Skin epidermis (tissue), 12 donors: ENCODE results near the gene SPTBN5.
A peak's percentile ranks its signal among the peaks of the same experiment; 100 is the strongest.

Source experiments
- H3K27ac ChIP-seq, 21 experiments: fragments of 200-600 bp; sonication (generic) in 11 of 21; one replicate each; pipeline ENCODE4 v1.5.0; 2020; ENCODE audit warnings: mild to moderate bottlenecking in 3 of 21, inconsistent platforms in 2 of 21, moderate library complexity in 2 of 21
- H3K4me3 ChIP-seq, 7 experiments: fragments of 200-600 bp; sonication (generic) in 2 of 7; one replicate each; pipeline ENCODE4 v1.5.0; 2020; ENCODE audit warnings: inconsistent platforms in 2 of 7, mild to moderate bottlenecking in 2 of 7, moderate library complexity in 1 of 7

SPTBN5 gene

DNA sequence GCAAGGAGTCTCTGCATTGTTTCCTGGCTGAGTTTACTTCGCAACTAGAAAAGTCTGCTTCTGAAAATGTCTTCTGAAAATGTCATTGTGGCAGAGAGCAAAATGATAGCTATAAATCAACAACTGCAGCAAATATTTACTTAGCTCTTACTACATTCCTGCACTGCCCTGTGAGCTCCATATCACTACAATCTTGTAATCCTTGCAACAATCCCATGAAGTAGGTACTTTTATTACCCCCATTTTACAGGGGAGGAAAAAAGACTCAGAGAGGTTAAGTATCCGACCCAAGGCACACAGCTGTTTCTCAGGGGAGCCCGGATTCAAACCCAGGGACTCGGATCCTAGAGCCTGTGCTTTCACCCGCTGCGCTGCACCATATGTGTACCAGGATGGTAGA, 34.2 kb upstream of the SPTBN5 start:
- no peak overlapping the region for H3K4me3 ChIP-seq
- H3K27ac ChIP-seq, result peak overlapping the region in 10 of 21 experiments; percentile 4 to 78 (median 38)

DNA sequence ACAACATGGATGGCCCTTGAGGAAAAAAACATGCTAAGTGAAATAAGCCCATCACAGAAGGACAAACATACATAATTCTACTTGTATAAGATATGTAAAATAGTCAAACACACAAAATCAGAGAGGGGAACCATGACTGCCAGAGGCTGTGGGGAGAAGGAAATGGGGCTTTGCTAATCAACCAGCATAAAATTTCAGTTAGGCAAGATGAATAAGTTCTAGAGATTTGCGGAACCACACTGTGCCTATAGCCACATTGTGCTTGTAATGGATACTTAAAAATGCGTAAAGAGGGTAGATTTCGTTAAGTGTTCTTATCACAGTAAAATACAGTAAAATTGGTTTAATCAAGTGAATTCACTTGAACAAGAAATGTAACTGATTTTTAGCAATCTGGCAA, 33.7 kb upstream of the SPTBN5 start:
- peak overlapping the region in 5 of 21 experiments; percentile 17 to 78 (median 31) for H3K27ac ChIP-seq
- no peak overlapping the region for H3K4me3 ChIP-seq

DNA sequence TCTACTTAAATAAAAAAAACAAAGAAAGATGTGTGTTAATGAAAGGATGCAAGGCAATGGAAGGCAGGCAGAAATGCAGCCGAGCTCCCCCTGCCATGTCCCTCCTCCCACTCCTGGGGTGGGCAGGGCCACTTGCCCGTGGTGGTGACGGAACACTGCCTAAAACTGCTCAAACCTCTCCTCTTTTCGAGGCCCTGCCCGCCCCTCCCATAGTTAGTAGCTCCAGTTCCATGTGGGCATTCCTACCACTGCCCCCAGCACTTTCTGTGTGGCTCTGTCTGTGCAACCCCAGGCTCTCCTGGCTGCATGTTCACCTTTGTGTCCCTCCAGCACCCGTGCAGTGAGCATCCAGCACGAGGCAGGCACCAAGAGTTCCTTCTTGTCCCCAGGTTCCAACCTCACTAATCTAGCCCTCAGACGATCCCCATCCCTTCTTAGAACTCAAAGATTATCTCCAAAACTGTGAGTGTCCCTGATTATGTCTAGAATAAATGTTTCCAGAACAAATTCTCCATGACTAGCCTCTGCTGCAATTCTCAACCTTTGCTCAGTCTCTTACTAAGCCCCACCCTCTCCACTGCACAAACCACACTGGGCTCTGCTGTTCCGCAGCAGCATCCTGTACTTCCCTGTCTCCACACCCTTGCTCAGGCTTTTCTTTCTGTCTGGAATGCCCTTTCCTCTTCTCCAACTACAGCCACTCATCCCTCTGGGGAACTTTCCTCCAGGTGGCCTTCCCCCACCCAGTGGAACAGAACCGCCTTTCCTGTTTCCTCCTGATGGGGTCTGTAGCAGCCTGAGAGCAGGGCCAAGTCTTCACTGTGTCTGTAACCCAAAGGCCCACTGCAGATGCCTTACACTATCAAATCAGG, 32.6 kb upstream of the SPTBN5 start:
- Histone ChIP-seq H3K27ac (peak overlapping the region in 14 of 21 experiments; percentile 5 to 74 (median 36)), H3K4me3 (no peak overlapping the region)

DNA sequence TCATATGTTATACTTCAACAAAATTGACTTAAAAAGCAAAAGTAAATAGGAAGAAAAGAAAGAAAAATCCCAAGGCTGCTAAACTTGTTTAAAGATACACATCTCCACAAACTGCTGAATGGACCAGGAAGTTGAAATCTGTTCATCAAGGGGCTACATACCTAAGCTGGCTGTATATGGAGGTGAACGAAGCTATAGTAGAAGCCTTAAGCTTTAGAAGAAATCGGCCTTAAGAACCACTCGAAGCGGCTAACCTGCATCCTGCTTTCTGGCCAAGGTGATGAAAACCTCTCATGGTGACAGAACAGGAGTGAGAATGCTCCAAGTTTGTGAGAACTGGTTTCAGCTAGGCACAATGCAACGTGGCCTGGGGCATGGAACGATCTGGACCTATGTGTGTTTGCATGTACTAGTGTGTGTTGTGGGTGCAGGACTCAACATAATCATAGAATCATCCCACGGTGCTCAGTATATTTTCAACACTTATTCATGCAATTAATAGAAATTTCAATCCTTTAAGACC, 31.3 kb upstream of the SPTBN5 start:
- Histone ChIP-seq H3K27ac (peak overlapping the region in 3 of 21 experiments; percentile 23 to 29 (median 29)), H3K4me3 (no peak overlapping the region)

DNA sequence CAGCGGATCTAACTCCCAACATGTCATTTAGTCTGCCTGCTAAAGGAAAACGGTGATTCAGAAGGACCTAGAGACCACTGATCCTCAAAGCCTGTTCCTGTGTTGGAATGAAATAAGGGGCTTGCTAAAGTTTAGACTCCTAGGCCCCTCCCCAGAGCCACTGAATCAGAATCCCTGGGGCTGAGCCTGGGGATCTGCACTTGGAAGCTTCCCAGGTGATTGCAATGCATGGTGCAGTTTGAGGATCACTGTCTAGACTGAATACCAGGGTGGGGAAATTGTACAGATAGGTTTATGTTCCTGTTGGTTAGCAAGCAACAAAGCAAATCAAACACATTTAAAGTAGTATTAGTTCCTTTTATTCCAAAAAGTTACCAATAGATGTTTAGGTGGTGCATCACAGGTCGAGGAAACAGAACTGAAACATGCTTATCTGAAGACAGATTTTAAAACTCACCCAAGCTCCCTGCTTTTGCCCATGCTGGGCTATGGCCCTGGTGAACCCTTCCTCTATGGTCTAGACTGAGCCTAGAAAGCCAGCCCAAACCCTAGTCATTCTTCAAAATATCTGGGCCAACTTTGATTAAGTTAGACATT, 29.6 kb upstream of the SPTBN5 start:
- Histone ChIP-seq H3K27ac (no peak overlapping the region), H3K4me3 (no peak overlapping the region)

DNA sequence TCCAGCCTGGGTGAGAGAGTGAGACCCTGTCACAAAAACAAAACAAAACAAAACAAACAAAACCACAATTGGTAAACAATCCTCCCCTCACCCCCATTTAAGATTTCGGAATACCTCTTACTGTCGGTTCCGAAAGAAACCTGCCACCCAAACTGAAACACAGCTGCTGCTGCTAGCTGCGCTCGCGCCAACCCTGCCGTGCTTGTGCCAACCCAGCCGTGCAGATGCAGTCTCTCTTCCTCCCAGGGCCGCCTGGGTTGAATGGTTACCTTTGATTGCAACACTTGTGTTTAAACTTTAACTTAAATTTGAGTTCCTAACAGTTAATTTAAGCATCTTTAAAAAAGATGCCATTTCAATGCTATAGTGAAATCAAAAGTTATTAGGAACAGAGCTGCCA, 28.5 kb upstream of the SPTBN5 start:
- H3K4me3 ChIP-seq, result no peak overlapping the region
- H3K27ac ChIP-seq, result no peak overlapping the region

DNA sequence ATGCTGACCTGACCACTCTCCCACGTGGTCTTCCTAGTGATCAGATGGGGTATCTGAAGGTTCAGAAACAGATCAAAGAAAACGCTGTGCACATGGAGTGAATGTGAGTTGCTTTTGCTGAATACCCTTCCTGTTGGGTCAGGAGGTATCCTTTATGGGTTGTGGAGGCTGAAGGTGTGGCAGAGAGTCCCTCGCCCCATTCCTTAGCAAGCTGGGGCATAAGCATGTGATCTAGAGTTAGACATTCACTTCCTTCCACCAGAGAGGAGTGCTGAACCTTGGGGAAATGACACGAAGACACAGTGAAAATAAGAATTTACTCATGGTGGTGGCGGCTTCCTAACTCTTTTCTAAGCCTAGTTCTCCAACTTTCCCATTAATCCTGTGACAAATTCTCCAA, 27.8 kb upstream of the SPTBN5 start:
- no peak overlapping the region for H3K27ac ChIP-seq

DNA sequence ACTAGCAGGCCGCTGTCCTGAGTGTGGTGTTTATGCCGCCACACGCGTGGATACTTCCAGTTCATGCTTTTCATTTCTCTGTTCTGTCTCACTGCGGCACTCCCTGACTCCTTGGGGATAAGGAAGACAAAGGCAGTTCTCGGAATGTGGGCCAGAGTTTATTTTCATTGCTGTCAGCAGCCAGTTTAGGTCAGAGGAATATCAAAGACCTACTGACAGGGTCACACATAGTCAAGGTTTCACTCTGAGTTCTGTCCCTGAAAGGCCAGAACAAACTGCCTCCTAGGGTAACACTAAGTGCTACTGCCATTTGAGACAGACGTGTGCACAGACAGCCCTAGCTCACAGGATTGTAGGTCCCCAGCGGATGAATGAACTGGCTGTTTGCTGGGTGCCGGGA, 27.3 kb upstream of the SPTBN5 start:
- no peak overlapping the region for H3K4me3 ChIP-seq
- no peak overlapping the region for H3K27ac ChIP-seq

More for the DNA sequence above, 27.8 kb upstream of the SPTBN5 start:
- H3K4me3 ChIP-seq, result no peak overlapping the region

DNA sequence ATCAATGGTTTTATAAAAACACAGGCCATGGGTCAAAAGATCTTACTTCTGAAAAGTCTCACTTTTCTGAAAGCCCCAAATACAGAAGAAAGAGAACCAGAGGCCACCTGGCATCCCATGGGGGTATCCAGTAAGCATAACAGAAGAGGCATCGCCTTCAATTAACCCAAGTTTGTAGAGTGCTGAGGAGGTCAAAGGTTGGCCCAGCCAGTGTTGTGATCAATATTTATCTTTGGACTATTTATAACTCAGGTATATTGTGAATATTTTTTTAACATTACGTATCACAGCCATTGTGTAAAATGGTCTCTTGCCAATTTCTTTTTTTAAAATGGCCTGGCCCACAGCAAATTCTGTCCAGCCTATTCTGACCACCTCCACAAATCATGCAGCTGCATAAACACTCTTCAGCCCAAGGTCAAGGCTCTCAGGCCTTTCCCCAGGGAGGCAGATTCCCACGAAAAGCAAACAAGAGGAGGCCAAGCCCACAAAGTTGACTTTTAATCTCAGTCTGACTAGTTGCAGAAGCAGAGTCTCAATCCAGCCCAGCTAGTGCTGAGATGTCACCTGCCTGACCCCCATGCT, 26.2 kb upstream of the SPTBN5 start:
- H3K4me3 ChIP-seq, result no peak overlapping the region
- H3K27ac ChIP-seq, result peak overlapping the region in 1 of 21 experiments; percentile 11

DNA sequence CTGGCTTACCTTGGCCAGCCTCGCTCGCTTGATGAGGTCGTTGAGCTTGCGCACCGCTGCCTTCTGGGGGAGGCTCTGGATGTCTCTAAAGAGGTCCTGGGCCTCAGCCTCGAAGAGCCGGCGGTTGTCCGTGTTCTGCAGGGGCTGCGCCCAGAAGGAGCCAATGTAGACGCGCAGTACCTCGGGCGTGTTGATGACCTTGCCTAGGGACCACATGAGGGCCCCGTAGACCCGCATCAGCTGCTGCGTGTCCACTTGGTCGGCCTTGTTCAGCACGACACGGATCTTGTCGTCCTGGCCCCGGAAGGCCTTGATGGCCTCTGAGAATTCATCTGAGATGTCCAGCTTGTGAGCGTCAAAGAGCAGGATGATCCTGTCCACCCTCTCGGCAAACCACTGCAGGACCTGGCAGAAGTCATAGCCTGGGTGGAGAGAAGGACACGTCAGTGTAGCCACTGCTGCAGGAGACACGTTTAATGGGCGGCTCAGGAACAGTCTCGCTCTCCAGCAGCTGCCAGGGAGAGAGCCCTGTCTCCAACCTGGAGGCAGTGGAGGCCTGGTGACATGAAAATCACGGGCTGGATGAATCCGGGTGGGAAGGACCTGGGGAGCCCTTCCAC, 25.5 kb upstream of the SPTBN5 start:
- Histone ChIP-seq H3K4me3 (no peak overlapping the region), H3K27ac (no peak overlapping the region)

DNA sequence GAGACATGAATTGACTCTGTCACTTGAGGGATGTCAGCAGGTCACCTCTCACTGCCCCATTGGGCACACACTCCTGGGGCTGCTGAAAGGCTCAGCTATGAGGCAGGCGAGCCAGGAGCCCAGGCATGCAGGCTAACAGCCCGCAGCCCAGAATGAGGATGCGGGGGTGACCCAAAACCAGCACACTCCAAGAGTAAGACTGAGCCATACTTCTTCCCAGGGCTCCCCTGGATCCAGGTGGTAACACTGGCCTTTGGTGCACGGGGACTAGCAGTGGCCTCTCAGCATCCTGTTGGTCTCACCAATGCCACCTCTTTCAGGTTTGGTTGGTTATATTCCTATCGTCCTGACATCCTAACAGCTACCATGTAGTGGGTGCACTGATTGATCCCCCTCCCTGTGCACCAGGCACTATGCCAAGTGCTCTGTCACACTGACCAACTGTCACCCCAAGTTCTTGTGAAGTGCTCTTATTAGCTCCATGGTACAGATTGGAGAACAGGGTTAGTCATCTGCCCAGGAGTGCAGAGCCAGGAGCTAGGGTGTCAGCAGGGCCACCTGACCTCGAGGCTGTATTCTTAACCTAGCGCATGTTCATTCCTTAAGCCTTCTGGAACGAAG, 24.8 kb upstream of the SPTBN5 start:
- H3K27ac ChIP-seq, result peak overlapping the region in 2 of 21 experiments; percentile 6 to 21
- no peak overlapping the region for H3K4me3 ChIP-seq

DNA sequence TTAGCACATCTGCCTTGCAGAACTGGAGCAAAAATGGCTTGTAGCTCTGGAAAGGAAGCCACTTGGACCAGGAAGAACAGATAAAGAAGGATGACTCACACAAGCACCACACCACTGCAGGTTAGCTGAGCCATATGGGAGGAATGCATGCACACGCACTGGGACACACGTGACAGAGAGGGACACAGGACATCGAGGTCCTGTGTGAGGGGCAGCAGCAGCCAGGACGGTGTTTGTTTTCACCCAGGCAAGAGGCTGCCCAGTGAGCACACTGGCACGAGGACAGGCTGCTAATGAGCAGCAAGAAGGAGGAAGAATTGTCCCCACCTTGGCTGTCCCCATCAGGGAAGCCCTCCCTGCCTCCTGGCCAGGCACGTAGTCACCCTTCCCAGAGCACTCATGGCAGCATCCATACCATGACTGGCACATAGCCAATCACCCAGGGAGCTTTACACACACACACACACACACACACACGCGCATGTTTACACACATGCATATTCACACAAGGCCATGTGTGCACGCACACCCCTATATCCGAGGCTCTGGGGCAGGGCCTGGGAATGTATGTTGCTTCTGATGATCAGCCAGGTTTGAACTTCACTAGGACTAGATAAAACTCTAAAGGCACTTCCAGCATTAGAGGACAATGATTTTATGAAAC, 24.0 kb upstream of the SPTBN5 start:
- H3K4me3 ChIP-seq, result no peak overlapping the region
- H3K27ac ChIP-seq, result peak overlapping the region in 8 of 21 experiments; percentile 6 to 61 (median 33)

DNA sequence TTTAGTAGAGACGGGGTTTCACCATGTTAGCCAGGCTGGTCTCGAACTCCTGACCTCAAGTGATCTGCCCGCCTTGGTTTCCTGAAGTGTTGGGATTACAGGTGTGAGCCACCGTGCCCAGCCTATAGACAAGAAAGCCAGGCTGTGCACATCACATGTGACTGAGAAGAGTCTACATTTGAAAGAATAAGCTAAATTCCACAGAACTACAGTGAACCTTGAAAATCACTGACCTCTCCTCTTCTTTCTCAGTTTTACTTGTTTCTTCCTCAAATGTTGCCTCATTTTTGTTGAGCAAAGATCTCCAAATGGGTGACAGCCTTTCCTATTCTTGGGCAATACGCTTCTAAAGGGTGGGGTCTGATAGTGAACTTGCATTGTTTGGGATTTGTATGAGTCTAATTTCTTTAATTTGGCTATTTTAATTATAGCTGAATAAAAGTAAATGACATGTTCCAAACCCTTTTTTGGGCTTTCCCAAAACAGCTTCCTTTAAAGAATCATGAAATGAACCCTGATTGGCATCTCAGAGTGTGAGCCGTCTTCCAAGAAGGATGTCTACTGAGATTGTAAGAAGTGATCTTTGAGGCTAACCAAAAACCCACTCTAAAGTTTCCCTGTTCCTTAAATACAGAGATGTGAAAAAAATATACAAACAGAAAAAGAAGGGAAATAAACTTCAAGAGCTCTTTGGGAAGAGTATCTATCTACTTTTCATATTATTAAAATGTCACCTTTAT, 21.6 kb upstream of the SPTBN5 start:
- H3K27ac ChIP-seq, result peak overlapping the region in 3 of 21 experiments; percentile 3 to 31 (median 9)
- H3K4me3 ChIP-seq, result no peak overlapping the region

DNA sequence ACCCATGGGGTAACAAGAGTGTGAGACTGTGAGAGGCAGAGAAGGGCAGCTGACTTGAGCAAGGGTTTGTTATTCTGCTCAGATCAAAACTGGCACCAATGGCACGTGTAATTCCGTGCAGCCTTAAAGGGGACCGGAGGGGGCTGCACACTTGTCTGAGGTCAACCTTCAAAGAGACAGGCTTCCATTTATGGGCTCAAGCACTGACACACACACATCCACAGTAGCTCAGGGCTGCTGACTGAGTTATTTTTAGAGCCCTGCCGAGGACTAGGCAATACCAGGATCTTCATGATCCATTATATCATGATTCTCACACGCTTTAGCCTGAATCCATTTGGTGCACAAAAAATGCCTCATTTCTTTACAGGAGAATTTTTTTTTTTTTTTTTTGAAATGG, 20.6 kb upstream of the SPTBN5 start:
- H3K27ac ChIP-seq, result no peak overlapping the region

DNA sequence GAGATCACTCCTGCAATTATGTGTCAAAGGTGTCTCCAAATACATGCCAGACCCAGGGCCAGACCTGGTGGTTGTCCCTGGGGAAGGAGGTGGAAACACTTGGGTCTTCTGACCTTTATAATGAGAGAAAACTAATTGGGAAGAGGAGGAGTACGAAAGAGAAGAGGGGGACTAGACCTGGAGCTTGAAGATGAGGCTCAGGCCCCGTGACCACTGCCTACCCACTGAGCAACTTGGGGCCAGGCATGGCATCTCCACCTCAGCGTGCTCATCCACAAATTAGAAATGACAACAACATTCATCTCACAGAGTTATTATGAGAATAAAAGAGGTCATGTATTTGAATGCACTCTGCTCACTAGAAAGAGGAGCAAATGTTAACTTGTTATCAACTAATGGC, 19.4 kb upstream of the SPTBN5 start:
- no peak overlapping the region for H3K27ac ChIP-seq
- H3K4me3 ChIP-seq, result no peak overlapping the region

More for the DNA sequence above, 20.6 kb upstream of the SPTBN5 start:
- no peak overlapping the region for H3K4me3 ChIP-seq

DNA sequence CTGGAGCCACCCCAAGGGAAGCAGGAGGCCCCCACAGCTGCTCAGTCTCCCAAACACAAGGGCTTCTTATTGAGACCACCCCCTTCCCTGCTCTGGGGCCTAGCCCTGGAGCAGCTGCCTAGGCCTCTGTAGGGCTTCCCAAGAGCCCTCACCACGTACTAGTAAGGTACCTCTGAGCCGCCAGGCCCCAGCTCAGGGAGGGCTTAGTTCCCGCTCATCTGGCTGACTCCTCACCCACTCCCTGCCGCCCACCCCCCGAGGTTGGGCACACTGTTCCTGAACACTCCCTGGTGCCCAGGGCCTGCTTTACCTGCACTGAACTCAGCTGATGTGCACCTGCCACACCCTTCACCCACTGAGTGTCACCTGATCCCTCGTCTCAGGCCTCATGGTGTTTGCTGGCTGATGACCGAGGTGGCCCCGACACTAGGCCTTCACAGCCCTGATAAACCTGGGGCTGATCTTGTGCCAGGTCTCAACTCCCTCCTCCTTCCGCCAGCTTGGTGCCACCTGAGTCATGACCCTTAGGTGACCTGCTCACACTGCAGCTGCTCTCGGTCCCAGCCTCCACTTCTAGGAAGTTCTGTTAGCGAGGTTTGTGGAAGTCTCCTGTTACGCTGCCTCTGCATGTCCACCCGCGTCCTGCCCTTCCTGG, 18.0 kb upstream of the SPTBN5 start:
- Histone ChIP-seq H3K4me3 (no peak overlapping the region), H3K27ac (peak overlapping the region in 1 of 21 experiments; percentile 27)

DNA sequence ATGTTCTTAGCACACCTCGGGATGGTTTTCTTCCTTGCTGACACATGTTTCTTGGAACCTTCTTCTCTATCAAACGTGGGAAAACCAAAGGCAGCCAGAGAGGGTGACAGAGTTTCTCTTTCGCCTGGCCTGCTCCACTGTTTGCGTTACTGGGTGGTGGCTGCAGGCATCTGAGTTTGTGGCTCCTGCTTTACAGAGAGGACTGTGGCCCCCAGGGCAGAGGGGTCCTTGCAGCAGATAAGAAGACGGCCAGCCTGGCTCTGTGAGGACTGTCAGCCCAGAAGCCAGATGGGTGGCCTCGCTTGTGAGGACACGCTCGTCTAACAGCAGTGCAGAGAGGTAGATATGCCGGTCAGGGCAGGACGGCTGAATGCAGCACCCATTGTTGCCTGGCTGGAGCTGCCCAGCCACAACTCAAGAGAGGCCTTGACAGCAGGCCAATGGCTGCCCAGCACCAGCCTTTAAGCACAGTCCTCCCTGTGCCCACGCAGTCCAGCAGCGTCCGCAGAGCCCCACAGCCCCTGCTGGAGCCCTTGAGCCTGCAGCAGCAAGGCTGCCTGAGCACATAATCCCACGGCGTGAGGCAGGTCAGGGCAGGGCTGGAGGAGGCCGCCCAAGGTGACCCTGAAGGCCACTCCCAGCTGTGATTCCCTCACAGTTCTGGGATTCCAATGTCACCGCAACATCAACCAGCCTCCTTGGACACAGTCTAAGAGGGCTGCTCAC, 15.0 kb upstream of the SPTBN5 start:
- H3K27ac ChIP-seq, result no peak overlapping the region
- H3K4me3 ChIP-seq, result no peak overlapping the region
